Left hindlimb (tissue), 1 donor: ENCODE measurements around the gene GHR.

Experiments used
- DNase-seq: peaks from one replicate; pipeline ENCODE4 v3.0.0-alpha.2; 2018

Gene GHR

GRCh38 chr5:42518595-42519221 is 95.5 kb downstream of the GHR start:
- DNase-seq, result peak; percentile 66

- DNase-seq, result no peak
These were observed 97.0 kb downstream of the GHR start for GRCh38 chr5:42520203-42520602.

GRCh38 chr5:42520957-42521356 is 97.7 kb downstream of the GHR start:
- DNase-seq, result no peak

- DNase-seq, result no peak
These were observed 98.2 kb downstream of the GHR start for GRCh38 chr5:42521406-42521805.

GRCh38 chr5:42522783-42523182 is 99.5 kb downstream of the GHR start:
- no peak for DNase-seq

- no peak for DNase-seq
These were observed 102.9 kb downstream of the GHR start for GRCh38 chr5:42526179-42526578.

DNA sequence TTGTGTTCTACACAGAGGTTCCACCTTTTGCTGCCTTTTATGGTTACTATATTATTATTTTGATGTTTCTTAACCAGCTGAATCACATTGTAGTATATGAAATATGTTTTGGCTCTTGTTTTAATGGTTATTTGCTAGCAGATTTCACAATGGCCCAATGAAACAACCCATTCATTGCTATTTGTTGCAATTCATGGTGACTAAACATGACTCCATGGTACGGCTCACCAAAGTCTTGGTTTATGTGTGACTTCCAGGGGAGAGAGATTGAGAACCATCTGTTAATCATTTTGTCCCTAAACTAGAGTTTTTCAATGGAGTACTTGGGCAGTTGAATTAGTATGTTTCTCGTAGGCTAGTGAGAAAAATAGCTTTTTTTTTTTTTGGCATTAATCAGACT is 108.4 kb downstream of the GHR start:
- no peak for DNase-seq

DNA sequence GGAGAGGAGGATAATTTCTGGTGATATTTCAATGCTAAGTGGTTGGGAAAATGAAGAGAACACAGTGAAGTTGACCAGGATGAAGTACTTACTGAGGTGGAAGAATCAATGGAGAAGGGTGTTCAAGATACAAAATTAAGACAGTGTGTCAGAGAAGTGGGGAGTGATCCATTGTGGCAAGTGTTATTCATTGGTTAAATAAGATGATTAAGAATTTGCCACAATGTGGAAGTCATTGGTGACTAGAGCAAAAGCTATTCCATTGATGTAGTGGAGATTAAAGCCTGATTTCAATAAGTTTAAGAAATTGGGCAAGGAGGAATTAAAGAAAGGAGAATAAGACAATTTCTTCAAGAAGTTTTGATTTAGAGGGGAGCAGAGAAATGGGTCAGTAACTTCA is 118.9 kb downstream of the GHR start:
- no peak for DNase-seq

- no peak for DNase-seq
These were observed 120.5 kb downstream of the GHR start for GRCh38 chr5:42543774-42544173.

DNA sequence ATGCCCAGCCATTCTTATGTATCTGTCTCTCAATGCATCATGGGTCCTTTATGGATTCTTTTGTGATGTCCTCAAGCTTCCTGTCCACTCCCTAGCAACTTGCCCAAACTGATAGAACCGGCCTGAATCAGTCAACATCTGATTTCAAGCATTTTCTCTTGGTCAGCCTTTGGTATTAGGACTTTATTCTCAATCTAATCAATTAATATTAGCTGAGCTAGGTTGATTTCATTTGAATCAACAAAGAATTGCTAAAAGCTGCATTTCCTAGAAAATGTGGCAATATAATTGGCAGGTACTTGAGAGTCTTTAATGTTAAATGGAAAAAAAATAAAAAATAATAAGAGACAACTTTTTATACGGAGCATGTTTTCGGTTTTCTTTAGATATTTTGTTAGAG is 121.8 kb downstream of the GHR start:
- DNase-seq, result no peak

GRCh38 chr5:42547141-42547540 is 123.9 kb downstream of the GHR start:
- DNase-seq, result no peak

DNA sequence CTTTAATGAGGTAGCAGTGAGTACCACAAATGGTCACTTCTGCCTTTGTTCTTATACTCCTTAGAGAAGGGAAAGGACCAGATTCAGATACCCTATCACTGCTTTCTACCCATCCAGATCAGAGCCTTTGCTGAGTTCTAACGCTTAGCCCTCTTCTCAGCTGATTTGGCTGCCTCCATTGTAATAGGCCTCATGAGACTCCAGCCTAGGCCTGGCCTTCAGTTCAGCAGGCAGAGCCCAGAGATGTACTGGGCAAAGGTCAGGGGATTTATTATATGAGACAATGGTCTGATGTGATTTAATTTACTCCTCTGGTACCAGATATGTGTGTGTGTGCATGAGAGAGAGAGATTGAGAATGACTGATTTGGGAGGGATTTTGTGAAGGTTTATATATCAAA is 124.7 kb downstream of the GHR start:
- DNase-seq, result no peak

DNA sequence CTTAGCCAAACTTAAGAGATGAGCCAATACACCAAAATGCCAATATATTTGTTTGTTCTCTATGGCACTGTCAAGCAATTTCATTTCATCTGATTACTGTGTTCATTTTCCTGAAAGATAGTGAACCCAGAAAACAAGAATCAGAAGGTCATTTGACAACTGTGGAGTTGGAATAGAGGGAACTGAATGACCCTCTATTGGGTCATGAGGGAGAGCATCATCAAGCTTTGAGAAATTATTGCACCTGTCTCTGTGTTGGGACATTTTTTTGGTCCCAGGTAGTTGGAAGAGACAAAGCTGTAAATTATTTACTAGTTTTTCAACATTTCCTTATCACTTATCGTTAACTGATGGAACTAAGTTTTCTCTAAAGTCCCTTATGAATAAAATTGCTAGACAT is 129.4 kb downstream of the GHR start:
- no peak for DNase-seq

DNA sequence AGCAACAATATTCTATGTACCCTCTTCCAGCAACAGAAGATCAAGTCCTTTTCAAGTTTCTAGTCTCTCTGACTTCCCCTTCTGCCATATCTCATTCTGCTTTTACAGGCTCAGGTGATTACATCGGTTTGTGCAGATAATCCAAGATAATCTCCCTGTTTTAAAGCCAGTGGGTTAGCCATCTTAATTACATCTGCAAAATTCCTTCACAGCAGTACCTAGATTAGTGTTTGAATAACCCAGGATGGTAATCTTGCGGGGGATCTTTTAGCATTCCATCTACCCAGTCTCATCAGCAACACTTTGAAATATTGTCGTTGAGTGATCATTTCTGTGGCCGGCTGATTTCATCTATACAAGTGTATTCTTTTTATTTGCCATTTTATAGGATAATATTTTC is 130.2 kb downstream of the GHR start:
- DNase-seq, result no peak

DNA sequence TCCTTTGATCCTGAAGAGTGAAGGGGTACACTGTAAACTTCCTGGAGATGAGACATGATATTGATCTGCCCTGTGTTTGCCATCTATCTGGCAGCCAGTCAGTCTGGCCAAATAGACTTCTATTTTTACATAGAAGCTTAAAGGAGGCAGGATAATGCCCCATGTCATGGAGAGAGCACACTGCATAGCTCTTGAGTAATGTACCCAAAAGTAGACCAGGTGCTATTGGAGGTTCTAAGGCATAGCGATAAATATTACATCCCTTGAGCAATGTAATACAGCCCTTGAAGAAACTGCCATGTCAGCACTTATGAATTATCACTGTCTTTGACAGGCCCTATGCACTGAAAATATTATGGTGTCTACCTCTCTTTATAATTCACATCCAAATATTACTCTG is 131.8 kb downstream of the GHR start:
- DNase-seq, result no peak

GRCh38 chr5:42555797-42556196 is 132.6 kb downstream of the GHR start:
- no peak for DNase-seq

DNA sequence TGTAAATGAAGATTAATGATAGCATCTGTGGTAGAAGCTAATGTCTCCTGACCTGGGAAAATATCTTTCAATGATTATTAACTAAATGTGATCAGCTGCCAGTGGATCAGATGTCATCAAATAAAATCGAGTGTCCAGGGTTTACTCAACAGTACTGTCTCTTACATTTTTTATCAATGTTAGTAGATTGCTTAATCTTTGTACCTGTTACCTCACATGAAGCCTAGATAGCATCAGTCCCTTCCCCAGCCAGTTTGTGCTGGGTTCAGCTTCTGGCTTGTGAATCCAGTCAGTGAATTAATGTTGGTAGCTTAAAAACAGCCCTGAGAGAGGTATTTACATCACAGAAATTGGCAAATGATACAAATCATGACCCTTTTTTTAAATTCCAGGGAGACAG is 134.4 kb downstream of the GHR start:
- no peak for DNase-seq

DNA sequence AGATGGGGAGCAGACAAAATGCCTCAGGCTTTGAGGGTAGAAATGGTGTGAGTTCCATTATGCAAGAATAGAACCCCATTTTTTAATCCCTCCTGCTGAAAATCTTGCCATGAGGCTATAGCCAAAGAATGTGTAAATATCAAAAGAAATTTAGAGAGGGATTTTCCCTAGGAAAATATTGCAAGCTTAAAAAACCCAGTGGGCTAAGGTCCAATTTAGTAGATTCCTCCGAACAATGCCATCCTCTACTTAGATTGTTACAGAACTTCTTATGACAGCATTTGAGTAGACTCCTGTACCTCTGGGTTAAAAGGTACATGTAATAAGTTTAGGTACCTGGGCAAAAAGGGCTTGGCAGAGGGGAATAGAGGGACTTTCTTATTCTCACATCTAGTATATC is 138.4 kb downstream of the GHR start:
- no peak for DNase-seq

DNA sequence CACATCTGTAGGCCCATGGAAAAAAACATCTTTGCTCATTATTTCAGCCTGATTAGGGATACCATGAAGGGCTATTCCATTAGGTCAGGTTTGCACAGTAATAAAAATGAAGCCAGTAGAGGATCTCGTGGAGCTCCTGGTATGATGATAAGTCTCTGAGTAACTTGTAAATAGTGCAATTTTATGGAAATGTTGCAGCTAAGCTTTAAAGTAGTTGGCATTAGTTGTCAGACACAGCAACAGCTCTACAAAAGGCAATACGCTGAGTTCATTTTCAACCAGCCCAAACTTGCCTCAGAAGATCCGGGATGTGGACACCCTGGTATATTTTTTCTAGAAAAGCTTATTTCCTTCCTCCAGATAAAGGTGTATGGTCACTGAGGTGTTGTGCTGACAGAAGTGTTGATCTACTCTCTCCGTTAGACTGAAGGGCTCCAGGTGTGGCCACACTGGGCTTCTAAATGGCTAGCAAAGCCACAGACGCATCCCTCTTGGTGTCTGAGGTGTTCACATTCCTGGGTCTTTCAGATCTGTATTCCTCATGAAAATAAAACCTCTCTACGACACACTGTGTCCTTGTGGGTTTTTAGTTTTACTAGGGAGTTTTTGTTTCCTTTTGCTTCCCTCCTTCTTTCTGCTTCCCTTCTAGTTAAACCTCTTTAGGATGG is 141.6 kb downstream of the GHR start:
- no peak for DNase-seq

GRCh38 chr5:42566652-42567295 is 143.5 kb downstream of the GHR start:
- no peak for DNase-seq

DNA sequence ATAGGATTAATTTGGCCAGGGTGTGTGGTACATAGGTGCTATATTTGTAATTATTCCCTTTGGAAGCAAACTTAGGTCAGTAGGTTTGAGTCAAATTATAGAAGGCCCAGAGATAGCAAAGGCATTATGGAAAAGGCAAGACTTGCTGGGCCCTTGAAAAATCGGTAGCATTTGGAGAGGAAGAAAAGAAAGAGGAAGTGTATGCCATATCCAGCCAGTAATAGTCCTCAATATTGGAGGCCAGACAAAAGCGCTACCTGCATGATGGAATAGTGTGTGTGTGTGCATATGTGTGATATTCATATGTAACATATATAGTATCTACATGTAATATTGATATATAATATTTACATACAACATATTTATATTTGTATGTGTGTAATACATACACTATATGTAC is 146.1 kb downstream of the GHR start:
- DNase-seq, result no peak

DNA sequence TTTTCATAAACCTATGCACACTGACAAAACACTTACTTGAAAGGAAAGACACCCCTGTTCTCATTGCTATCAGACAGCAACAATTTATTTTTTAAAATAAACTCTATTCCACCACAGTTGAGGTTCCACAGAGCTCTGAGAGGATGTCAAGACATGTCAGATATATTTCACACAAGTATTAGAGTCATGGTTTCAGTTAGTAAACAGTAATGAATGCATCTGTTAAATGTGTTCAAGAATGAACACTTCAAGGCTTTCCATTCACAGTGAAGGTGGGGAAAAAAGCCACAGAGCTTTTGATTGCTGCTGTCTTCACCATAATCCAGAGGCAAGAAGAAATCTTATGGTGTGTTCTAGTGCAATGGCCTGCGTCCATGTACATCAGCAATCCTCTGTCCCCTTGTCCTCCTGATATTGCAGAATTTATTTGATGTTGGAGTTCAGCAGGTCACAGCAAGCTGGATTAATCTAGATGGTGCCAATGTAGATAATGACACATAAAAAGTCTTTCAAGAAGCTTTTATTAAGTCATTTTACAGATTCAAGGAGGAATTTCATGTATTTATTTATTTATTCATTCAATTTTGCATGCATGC is 146.8 kb downstream of the GHR start:
- DNase-seq, result no peak

- DNase-seq, result no peak
These were observed 148.0 kb downstream of the GHR start for GRCh38 chr5:42570966-42571960.
